HG03196 (cell line): ENCODE measurements around the gene EXOC4.
"Not testable (repeated sequence)": the region's sequence is repeated elsewhere in the genome, so short reads cannot be mapped to it uniquely, and the experiment has no call there.

Source experiments
- ATAC-seq: cut with Tn5 transposase; IDR thresholded peaks from one replicate; pipeline ENCODE4 v1.9.1; 2021; ENCODE audit not compliant: unreplicated experiment

Gene EXOC4

DNA sequence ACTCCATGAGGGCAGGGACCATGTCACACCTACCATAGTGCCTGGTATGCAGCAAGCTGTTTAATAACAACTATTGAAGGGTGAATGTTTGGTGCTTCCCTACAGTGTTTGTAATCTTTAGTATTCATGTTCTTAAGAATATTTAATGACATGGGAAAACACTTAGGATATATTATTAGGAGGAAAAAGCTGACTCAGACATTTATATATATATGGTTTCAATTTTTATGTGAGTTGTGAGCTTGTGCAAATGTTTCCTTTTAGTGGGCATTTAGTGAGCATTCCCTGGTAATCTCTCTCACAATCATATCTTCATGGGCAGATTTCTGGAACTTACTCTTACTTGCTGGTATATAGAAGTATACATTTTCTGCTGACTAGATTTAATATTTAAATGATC is 359.1 kb downstream of the EXOC4 start:
- ATAC-seq: no peak

- no peak for ATAC-seq
These were observed 360.4 kb downstream of the EXOC4 start for GRCh38 chr7:133613250-133613790.

DNA sequence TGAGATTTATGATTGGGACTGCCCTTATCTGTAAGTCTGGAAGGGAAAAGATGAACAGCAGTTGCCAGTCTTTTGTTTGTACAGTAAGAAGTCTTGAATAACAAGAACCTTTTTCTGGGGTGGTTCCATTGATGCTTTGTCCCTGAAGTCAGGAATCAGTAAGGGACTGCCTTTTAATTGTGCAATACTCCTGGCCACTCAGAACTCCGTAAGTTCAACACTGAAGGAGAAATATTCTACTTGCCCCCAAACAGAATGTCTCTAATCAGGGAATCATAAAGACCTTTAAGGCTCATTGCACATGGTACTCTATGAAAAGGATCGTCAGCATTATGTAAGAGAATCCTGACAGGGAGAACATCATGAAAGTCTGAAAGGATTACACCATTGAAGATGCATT is 361.4 kb downstream of the EXOC4 start:
- ATAC-seq: no peak

GRCh38 chr7:133618970-133619369 is 366.1 kb downstream of the EXOC4 start:
- ATAC-seq: no peak

DNA sequence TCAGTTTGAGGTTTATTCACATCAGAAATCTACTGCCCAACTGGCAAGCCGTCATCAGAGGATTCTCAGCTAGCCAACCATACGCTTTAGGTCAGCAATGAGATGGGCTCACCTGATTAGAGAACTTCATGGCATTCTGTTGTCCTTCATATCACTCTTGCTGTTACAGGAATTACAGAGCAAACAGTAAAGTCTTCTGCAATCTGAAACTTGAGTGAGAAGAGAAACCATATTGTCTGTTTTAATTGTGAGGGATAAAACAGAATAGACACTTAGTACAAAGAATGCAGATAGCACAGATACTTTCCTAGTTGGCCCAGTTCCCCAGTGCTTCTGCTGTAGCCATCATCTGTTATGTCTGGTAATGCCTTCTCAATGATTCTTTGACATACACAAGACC is 366.6 kb downstream of the EXOC4 start:
- ATAC-seq: no peak

DNA sequence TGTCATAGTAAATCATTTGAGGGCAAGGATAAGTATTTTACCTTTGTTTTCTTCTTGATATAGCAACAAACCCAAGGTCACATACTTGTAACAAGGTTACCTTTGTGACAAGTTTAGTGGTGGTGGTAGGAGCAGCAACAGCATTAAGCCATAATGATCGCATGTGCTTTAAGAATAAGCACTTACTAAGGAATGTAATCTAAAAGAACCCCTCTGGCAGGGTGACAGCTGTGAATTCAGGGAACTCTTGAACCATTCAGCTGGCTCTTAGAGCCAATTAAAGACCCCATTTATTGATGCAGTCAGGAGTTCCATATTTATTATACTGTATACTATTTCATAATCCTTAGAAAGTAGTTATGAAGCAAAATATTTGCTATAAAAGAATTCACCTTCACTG is 370.8 kb downstream of the EXOC4 start:
- ATAC-seq: no peak

DNA sequence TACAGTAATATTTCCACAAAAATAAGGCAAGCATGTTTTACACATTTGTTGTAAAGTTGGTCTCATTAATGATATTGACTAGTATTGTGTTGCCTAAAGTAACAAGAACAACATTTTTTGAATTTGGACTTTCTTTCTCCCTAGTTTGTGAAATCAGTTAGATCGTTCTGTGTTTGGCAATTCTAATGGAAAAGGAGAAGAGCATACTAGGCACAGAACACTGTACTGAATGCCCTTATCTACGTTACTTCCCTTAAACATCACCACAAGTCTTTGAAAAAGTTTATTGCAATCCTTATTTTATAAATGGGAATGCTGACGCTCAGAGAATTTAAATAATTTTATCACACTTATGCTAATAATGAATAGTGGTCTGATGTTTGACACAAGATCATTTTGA is 372.2 kb downstream of the EXOC4 start:
- ATAC-seq: no peak

GRCh38 chr7:133629701-133630100 is 376.8 kb downstream of the EXOC4 start:
- no peak for ATAC-seq

- ATAC-seq: no peak
These were observed 380.2 kb downstream of the EXOC4 start for GRCh38 chr7:133633055-133633454.

GRCh38 chr7:133635541-133635940 is 382.7 kb downstream of the EXOC4 start:
- ATAC-seq: no peak

DNA sequence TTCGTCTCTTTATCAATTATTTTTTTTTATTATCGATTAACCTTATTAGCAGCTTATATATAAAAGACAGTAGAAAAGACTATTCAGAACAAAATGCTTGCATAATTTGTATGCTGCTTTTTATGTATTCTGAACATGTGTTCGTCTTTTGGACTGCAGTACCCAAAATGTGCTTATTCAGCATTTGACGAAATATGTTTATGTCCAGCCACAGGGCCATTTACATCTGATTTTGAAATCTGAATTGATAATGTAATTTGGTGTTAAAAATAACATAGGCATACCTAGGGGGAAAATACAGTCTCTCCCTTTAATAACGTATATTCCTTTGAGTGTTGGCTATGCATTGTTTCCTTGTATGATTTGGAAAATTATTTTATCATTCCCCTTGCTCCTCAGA is 386.0 kb downstream of the EXOC4 start:
- no peak for ATAC-seq

DNA sequence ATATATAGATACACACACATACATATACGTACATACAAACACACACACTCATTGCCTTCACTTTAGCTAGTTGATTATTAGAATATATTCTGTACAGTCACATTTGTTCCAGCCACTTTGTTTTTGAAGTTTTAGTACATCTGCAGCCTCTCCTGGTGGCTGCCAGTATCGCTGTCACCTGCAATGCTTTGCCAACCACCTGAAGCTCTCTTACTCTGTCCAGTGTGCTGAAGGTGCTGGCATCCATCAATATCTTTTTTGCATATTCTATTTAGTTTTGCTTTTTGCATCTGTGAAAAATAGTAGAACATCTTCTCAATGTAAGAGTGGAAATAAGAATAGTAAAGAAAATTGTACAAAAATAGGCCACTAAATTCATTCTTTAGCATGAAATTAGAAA is 388.6 kb downstream of the EXOC4 start:
- no peak for ATAC-seq

DNA sequence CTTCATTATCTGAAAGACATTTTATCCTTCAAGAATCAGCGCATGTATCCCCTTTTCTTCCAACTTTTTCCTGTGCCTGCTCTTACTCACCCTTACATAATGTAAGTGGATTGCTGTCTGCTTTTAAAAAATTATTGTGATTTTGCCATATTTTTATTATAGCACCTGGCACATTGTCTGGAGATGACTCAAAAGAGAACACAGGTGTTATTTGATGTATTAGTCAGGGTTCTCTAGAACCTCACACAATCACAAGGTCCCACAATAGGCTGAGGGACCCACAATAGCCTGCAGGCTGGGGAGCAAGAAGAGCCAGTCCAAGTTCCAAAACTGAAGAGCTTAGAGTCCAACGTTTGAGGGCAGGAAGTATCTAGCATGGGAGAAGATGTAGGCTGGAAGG is 390.0 kb downstream of the EXOC4 start:
- ATAC-seq: no peak

DNA sequence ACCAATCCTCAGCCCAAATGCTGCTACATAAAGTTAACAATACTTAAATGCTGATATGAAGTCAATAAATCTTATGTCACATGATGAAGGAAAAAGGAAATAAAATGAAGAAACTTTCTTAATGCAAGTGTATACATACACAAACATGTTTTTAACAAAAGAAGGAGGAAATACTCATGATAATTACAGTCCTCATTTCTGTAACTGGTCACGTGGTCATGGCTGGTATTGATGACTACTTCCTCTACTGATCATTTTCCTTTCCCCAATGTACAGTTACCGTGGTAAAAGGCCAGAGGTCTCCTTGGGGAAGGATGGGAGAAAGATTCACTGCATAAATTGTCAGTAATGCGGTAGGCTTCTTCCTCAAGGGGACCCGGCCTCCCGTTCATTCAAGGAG is 390.8 kb downstream of the EXOC4 start:
- ATAC-seq: not testable (repeated sequence)

GRCh38 chr7:133645884-133646391 is 393.1 kb downstream of the EXOC4 start:
- ATAC-seq: no peak

- no peak for ATAC-seq
These were observed 393.8 kb downstream of the EXOC4 start for GRCh38 chr7:133646472-133647315.

GRCh38 chr7:133649593-133649992 is 396.7 kb downstream of the EXOC4 start:
- ATAC-seq: no peak

- ATAC-seq: no peak
These were observed 397.2 kb downstream of the EXOC4 start for GRCh38 chr7:133650069-133650468.

GRCh38 chr7:133650487-133651300 is 397.8 kb downstream of the EXOC4 start:
- no peak for ATAC-seq

- no peak for ATAC-seq
These were observed 399.7 kb downstream of the EXOC4 start for GRCh38 chr7:133652547-133652946.

DNA sequence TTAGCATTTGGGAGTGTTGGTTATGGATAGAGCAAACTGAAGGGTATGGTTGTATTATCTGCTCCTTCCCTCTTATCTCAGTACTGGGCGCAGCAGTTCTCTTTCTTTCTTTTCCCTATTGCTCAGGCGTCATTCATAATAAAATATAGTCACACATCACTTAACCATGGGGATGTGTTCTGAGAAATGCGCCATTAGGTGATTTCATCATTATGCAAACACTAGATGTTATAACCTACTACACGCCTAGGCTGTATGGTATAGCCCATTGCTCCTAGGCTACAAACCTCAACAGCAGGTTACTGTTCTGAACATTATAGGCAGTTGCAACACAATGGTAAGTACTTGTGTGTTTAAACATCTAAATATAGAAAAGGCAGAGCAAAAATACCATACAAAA is 401.7 kb downstream of the EXOC4 start:
- ATAC-seq: no peak

- ATAC-seq: no peak
These were observed 409.4 kb downstream of the EXOC4 start for GRCh38 chr7:133662276-133662675.
